K562 (cell line): ENCODE data around the gene RALY. TPM values are rescaled to one million over a fixed set of nuclear protein-coding genes. Genes with fewer than 3 reads are reported as not detected.

Experiments used
- CBX2 ChIP-seq: fragments of 200-600 bp; sonication (generic); IDR thresholded peaks from one replicate; pipeline ENCODE4 v1.6.1; 2012; ENCODE audit warnings: mild to moderate bottlenecking, low read length, inconsistent platforms; ENCODE audit not compliant: insufficient read depth, poor library complexity, severe bottlenecking
- FOXA1 ChIP-seq: fragments of 450-650 bp; IDR thresholded peaks from 2 replicates; pipeline ENCODE4 v1.6.1; 2016; ENCODE audit warnings: mild to moderate bottlenecking, borderline replicate concordance
- FOXK1 ChIP-seq: sonication (generic); formaldehyde crosslinking; IDR thresholded peaks from 2 replicates; pipeline ENCODE4 v1.8.0; 2022; ENCODE audit warnings: missing genetic modification reagents, mild to moderate bottlenecking, borderline replicate concordance
- GATAD2A ChIP-seq: fragments of 450-650 bp; IDR thresholded peaks from 2 replicates; pipeline ENCODE4 v1.6.1; 2017
- GTF2E2 ChIP-seq: fragments of 200-800 bp; sonication (Bioruptor generic); IDR thresholded peaks from 2 replicates; pipeline ENCODE4 v1.6.1; 2016; ENCODE audit warnings: missing genetic modification characterization, missing compliant biosample characterization
- HNRNPH1 ChIP-seq: fragments of 200-400 bp; formaldehyde crosslinking; optimal IDR thresholded peaks from 2 replicates; pipeline ENCODE3; 2017; ENCODE audit warnings: low read depth, mild to moderate bottlenecking, low read length, moderate library complexity
- NCOA2 ChIP-seq, 2 experiments: fragments of 450-650 bp; IDR thresholded peaks; 2 replicates each; pipeline ENCODE4 v1.6.1; 2018; ENCODE audit warnings: mild to moderate bottlenecking in 2 of 2, moderate library complexity in 1 of 2; ENCODE audit not compliant: partially characterized antibody in 2 of 2
- RBM22 ChIP-seq: fragments of 200-400 bp; formaldehyde crosslinking; IDR thresholded peaks from 2 replicates; pipeline ENCODE4 v1.6.1; 2018; ENCODE audit warnings: low read length, low read depth; ENCODE audit not compliant: poor library complexity, severe bottlenecking
- RFX7 ChIP-seq: fragments of 250-450 bp; sonication (Bioruptor Pico); IDR thresholded peaks from 2 replicates; pipeline ENCODE4 v1.5.1; 2021; ENCODE audit warnings: mild to moderate bottlenecking
- TGIF2 ChIP-seq: sonication (generic); formaldehyde crosslinking; IDR thresholded peaks from 2 replicates; pipeline ENCODE4 v1.8.1; 2022; ENCODE audit warnings: mild to moderate bottlenecking, missing genetic modification reagents, moderate library complexity
- THAP12 ChIP-seq: fragments of 250-450 bp; sonication (Bioruptor Pico); IDR thresholded peaks from 2 replicates; pipeline ENCODE4 v1.9.0; 2021; ENCODE audit warnings: mild to moderate bottlenecking, inconsistent platforms
- TSHZ1 ChIP-seq: fragments of 250-450 bp; sonication (Bioruptor Pico); IDR thresholded peaks from 2 replicates; pipeline ENCODE4 v1.4.0; 2020; ENCODE audit warnings: mild to moderate bottlenecking, moderate library complexity
- ZNF224 ChIP-seq: sonication (generic); formaldehyde crosslinking; IDR thresholded peaks from 2 replicates; pipeline ENCODE4 v1.8.0; 2022; ENCODE audit warnings: mild to moderate bottlenecking, missing genetic modification reagents
- polyA plus RNA-seq, 8 experiments: library from polyadenylated mRNA; depleted of rRNA in 4 of 8; stranded (reverse) in 5 of 8; unstranded in 3 of 8; fragments of >200 nt; fragmentation: Nextera tagmentation in 2 of 8; fragmentation: Illumina TruSeq in 1 of 8; extraction: Ambion mirVana in 2 of 8; extraction: Trizol in 1 of 8; gene quantifications; 2 replicates each; pipeline versions ENCODE4 v1.2.1 to v1.2.3, GENCODE V29; 2011 to 2014; ENCODE audit warnings: inconsistent platforms in 1 of 8, missing spikeins in 1 of 8
- total RNA-seq, 7 experiments: library from RNA; depleted of rRNA in 6 of 7; stranded (reverse); fragments of >200 nt in 6 of 7; fragmentation: Illumina TruSeq in 2 of 7; extraction: Trizol in 2 of 7; gene quantifications; 2 replicates each; pipeline versions ENCODE4 v1.2.1 to v1.2.3, GENCODE V29; 2011 to 2021; ENCODE audit warnings: low replicate concordance in 1 of 7
- TF ChIP-seq, protein P1 (sequence below), 2 experiments: fragments of 450-650 bp; IDR thresholded peaks; 2 replicates each; pipeline ENCODE4 v1.6.1; 2018; ENCODE audit warnings: mild to moderate bottlenecking in 2 of 2, low read depth in 1 of 2; ENCODE audit not compliant: partially characterized antibody in 2 of 2
- TF ChIP-seq, protein P2 (sequence below): IDR thresholded peaks from 2 replicates; pipeline ENCODE4 v1.6.1; 2011; ENCODE audit not compliant: insufficient read length; ENCODE audit errors: extremely low read depth

The RALY gene
- total and polyA plus RNA-seq, 9 of the 15 experiments (the other 6 are each of a cell fraction or from before 2014, with no cell fraction given), result 0.80 to 207 (median 128) TPM

DNA sequence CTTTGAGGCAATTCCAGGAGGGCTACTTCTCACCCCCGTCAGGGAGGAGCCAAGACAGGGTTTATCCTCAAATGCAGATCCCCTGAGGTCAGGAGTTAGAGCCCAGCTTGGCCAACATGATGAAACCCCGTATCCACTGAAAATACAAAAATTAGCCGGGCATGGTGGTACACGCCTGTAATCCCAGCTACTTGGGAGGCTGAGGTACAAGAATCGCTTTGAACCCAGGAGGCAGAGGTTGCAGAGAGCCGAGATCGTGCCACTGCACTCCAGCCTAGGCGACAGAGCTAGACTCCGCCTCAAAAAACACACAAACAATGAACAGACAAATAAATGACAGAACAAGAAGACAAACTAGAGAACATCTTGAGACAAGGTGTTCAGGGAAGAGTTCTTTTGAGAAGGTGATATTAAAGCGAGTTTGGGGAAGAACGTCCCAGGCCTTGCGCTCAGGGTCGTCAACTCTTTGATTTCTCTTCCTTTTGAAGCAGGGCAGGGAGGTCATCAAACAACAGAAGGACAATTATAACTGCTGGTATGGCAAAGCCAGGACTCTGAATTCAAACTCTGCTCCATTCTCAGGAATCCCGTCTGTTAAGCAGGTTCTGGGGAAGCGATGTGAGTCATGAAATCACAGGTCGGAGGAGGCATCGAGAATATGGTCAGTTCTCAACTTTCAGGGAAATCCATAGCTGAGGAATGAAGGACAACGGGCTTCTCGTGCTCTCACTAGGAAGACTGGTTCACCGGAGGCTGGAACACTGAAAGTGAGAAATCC is 1.4 kb upstream of the RALY start (continued):
- TF ChIP-seq GATAD2A (no peak), RFX7 (CRISPR knock-in tag) (no peak), FOXK1 (CRISPR knock-in tag) (no peak), HNRNPH1 (no peak), RBM22 (no peak), NCOA2 (IDR thresholded peaks at IDR 0.05; ENCODE audit: partially characterized antibody in 2 of 2) (no peak), GTF2E2 (tag) (no peak), CBX2 (no peak), FOXA1 (no peak), THAP12 (CRISPR knock-in tag) (no peak), TGIF2 (CRISPR knock-in tag) (no peak), TSHZ1 (CRISPR knock-in tag) (no peak), ZNF224 (CRISPR knock-in tag) (no peak)
- TF ChIP-seq, protein P1, sequence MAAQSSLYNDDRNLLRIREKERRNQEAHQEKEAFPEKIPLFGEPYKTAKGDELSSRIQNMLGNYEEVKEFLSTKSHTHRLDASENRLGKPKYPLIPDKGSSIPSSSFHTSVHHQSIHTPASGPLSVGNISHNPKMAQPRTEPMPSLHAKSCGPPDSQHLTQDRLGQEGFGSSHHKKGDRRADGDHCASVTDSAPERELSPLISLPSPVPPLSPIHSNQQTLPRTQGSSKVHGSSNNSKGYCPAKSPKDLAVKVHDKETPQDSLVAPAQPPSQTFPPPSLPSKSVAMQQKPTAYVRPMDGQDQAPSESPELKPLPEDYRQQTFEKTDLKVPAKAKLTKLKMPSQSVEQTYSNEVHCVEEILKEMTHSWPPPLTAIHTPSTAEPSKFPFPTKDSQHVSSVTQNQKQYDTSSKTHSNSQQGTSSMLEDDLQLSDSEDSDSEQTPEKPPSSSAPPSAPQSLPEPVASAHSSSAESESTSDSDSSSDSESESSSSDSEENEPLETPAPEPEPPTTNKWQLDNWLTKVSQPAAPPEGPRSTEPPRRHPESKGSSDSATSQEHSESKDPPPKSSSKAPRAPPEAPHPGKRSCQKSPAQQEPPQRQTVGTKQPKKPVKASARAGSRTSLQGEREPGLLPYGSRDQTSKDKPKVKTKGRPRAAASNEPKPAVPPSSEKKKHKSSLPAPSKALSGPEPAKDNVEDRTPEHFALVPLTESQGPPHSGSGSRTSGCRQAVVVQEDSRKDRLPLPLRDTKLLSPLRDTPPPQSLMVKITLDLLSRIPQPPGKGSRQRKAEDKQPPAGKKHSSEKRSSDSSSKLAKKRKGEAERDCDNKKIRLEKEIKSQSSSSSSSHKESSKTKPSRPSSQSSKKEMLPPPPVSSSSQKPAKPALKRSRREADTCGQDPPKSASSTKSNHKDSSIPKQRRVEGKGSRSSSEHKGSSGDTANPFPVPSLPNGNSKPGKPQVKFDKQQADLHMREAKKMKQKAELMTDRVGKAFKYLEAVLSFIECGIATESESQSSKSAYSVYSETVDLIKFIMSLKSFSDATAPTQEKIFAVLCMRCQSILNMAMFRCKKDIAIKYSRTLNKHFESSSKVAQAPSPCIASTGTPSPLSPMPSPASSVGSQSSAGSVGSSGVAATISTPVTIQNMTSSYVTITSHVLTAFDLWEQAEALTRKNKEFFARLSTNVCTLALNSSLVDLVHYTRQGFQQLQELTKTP (IDR thresholded peaks at IDR 0.05; ENCODE audit: low read depth in 1 of 2, partially characterized antibody in 2 of 2), result peak in 1 of 2 experiments; percentile 10
- TF ChIP-seq, protein P2, sequence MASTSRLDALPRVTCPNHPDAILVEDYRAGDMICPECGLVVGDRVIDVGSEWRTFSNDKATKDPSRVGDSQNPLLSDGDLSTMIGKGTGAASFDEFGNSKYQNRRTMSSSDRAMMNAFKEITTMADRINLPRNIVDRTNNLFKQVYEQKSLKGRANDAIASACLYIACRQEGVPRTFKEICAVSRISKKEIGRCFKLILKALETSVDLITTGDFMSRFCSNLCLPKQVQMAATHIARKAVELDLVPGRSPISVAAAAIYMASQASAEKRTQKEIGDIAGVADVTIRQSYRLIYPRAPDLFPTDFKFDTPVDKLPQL, result no peak
